Fibroblast of skin of left quadriceps (primary cell): ENCODE data around the gene RCBTB2.
"Not testable (repeated sequence)": the region's sequence is repeated elsewhere in the genome, so short reads cannot be mapped to it uniquely, and the experiment has no call there.

Experiments used
- DNase-seq, 2 experiments: peaks; one replicate each; pipeline ENCODE4 v3.0.0-alpha.2; 2013; ENCODE audit warnings: low read depth in 2 of 2

RCBTB2 gene

GRCh38 chr13:48494874-48495273 is 38.0 kb downstream of the RCBTB2 start:
- no peak for DNase-seq

DNA sequence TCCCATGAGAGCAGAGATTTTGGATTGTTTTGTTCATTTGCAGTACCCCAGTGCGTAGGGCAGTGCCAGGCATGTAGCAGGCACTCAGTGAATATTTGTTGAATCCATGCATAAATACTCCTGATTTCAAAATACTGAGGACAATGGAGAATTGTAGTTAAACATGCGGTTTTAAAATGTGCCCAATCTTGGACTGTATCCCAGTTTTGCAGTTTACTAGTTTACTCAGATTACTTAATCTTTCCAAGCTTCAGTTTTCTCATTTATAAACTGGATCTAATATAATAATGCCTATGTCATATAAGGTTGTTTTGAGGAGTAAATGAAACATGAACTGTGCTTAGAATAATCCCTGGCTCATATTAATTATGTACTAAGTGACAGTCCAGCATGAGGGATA is 39.0 kb downstream of the RCBTB2 start:
- DNase-seq, result no peak

DNA sequence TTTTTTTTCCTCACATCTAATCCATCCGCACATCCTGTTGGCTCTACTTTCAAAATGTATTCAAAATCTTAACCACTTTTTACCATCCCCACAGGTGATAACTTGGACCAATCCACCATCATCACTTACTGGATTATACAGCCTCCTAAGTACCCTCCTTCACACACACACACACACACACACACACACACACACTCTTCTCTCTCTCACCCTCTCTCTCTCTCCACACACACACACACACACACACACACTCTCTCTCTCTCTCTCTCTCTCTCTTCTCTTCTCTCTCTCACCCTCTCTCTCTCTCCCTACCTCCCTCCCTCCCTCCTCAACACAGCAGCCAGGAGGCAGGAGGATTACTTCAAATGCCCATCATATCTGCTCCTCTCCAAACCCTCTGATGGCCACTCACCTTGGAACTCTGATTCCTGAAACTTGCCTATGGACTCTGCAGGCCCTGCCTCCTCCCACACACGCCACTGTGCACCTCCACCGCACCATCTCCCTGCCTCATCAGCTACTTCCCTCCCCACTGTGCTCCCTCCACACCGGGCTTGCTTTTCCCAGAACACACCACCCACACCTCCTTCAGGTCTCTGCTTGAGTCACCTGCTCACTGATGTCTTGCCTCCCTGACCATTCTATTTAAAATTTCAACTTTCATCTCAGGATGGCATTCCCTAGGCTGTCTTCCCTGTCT is 39.7 kb downstream of the RCBTB2 start:
- DNase-seq, result no peak

- peak; percentile 34 to 40 for DNase-seq
Measured at GRCh38 chr13:48492470-48493065, 40.3 kb downstream of the RCBTB2 start.

DNA sequence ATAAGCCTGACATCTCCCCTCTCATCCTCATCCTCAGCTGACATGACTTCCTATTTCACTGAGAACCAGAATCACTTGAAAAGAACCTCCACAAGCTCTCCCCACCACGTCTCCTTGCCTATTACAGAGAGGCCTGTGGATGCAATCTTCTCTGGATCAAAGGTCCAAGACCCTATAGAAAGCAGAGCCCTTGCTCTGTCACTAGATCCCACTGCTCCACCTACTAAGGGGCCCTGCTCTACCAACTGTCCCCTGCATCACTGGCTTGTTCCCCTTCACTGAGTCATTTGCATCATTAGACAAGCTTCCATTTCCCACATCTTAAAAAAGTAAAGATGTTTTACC is 40.8 kb downstream of the RCBTB2 start:
- no peak for DNase-seq

DNA sequence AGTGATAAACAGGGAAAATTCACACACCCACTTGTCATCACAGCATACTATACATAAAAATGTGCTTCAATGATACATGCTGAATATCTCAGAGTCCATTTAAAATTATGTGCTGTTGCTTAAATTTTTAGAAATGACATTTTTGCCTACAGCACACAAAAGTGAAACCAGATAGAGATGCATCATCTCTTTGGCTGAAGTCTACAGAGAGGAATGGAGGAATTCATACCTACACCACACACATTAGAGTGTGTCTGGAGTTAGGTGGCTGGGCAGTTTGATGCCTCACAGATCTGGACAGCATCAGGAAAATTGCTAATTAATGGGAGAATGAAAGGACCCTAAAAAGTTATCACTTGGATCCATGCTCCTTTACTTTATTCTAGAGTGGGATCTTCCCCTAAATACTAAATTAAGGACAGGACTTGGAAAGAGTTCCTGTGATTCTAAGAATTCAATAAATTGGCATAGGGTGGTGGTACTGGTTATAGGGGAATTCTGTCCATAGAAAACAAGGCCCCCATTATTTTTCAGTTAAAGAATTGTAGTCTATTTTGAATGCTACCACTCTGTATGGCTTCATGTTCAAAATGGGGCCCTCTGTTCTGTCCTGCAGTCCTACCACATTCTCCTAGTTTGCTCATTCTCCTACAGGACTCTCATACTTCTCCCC is 41.3 kb downstream of the RCBTB2 start:
- DNase-seq, result no peak

GRCh38 chr13:48490241-48490640 is 42.6 kb downstream of the RCBTB2 start:
- DNase-seq, result no peak

- DNase-seq, result no peak
Measured at GRCh38 chr13:48489666-48490065, 43.2 kb downstream of the RCBTB2 start.

- DNase-seq, result no peak
Measured at GRCh38 chr13:48488995-48489394, 43.9 kb downstream of the RCBTB2 start.

- DNase-seq, result no peak
Measured at GRCh38 chr13:48487968-48488367, 44.9 kb downstream of the RCBTB2 start.

- DNase-seq, result no peak
Measured at GRCh38 chr13:48486836-48487235, 46.0 kb downstream of the RCBTB2 start.

DNA sequence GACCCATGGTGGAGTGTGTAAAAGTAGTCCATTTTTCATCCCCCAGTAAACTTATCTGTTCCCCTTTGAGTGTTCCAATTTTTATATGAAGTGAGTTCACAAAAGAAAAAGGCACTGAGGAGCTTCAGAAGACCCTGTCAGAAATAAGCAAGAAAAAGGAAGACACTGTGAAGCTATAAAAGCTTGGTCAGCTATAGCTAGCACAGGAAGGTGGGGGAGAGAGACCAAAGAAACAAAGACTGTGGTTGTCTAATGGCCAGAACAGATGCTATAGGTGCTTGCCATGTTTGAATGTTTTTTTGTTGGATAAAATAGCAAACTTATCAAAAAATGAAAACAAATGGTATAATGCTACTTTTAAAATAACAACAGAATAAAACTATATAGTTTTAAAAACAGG is 46.5 kb downstream of the RCBTB2 start:
- no peak for DNase-seq

DNA sequence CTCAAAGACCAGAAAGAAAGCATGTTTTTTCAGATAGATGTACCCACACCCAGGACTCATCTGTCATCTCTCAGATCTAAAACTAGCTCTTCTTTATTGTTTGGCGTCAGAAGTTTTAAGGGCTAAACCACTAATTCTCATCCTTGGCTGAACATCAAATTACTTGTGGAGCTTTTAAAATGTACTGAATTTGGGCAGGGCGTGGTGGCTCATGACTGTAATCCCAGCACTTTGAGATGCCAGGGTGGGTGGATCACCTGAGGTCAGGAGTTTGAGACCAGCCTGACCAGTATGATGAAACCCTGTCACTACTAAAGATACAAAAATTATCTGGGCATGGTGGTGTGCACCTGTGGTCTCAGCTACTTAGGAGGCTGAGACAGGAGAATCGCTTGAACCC is 47.4 kb downstream of the RCBTB2 start:
- no peak for DNase-seq

DNA sequence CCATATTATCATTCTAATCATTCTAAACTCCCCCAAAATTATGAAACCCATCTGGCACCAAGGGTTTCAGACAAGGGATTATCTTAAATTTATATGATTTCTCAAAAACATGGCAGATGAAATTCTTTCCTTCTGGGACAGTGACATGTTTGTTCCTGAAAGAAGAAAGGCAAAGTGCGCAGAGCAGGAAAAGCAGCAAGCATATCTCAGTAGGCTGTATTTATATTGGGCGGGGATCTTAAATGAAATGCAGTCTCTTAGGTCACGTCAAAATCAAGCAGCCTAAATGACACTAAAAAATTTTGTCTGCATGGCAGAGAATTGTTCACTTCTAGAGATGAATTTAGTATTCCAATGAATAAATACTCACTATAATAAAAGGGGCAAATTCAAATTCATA is 49.3 kb downstream of the RCBTB2 start:
- no peak for DNase-seq

DNA sequence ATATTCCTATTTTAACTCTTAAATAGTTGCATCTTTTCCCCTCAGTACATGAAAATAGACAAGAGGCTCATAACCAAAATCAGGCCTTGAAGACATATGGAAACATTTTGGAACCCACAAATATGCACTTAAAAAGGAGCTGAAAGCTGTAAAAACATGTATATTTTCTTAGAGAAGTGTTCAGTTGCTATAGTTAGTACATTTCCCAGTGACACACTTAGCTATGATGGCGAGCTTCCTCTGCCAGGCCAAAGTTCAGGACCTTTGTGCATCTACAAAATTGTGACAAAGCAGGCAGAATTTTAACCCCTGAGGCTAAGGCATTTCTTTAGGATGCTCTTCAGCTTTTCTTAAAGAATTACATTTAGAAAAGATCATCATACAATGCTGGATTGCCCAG is 54.5 kb downstream of the RCBTB2 start:
- DNase-seq, result peak; percentile 45 to 55

GRCh38 chr13:48477191-48477855 is 55.6 kb downstream of the RCBTB2 start:
- DNase-seq, result no peak

DNA sequence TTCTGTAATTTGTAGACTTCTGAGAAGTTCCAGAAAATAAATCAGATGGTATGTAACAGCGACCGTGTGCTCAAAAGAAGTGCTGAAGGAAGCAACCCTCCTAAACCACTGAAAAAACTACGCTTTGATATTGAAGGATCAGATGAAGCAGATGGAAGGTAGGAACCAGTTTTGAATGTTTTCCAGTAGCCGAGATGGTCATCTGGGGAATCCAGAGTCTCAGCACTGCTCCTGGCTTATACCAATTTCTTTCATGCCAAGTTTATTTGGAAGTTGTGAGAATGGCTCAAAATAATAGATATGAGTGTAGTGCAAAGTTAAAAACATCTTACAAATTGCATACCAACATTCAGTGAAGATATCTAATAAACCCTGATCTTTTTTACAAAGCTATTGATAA is 56.2 kb downstream of the RCBTB2 start:
- DNase-seq, result no peak

- DNase-seq, result no peak
Measured at GRCh38 chr13:48476215-48476614, 56.7 kb downstream of the RCBTB2 start.

- no peak for DNase-seq
Measured at GRCh38 chr13:48475230-48475629, 57.6 kb downstream of the RCBTB2 start.

DNA sequence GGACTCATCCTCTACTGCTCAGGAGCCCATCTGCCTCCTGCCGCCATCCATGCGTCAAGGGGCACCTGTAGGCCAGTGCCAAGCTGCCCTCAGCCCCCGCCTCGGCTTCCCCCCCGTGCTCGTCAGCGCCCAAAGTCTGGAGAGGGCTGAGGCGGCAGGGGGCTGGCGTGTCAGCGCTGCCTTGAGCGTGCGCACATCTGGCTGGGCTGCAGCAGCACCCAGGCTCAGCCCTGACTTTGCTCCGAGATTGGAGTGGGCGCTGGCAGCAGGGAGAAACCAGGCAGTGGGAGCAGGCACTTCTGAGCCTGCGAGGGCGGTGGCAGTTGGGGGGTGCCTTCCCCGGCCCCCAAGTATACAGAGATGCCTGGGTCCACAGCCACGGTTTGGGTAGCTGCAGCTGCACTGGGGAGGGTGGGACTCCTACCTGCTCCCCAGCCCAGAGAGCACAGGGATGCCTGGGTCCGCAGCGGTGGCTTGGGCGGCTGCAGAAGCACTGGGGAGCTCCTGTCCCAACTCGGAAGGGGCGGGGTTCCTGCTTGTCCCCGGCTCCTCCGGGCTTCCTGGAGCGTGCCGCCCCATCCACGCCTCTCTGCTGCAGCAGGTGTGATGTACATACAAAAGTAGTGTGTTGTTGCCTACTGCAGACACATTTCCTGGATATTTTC is 75.2 kb downstream of the RCBTB2 start:
- no peak for DNase-seq

GRCh38 chr13:48456546-48456945 is 76.3 kb downstream of the RCBTB2 start:
- no peak for DNase-seq

- not testable (repeated sequence) for DNase-seq
Measured at GRCh38 chr13:48451196-48451595, 81.7 kb downstream of the RCBTB2 start.
